Stimulated activated CD4-positive, alpha-beta T cell treated with anti-CD3 and anti-CD28 coated beads, Interleukin-4, amount 100 ng/mL, for 1 hour (primary cell): ENCODE data around the gene IGFLR1.

Experiments used
- DNase-seq: peaks from one replicate; pipeline ENCODE4 v3.0.0-alpha.2; 2020

IGFLR1 gene

DNA sequence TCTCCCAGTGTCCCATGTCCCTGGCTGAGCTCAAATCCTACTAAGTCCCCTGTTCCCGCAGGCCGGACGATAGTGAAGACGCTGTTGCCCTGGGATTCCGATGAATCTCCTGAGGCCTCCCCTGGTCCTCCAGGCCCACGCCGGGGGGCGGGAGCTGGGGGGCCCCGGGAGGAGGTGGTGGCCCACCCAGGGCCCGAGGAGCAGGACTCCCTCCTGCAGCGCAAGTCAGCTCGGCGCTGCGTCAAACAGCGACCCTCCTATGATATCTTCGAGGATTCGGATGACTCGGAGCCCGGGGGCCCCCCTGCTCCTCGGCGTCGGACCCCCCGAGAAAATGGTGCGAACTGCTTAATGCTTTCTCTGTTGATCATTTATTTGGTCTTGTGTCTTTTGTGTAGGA lies 18.6 kb downstream of the IGFLR1 start:
- no peak for DNase-seq

DNA sequence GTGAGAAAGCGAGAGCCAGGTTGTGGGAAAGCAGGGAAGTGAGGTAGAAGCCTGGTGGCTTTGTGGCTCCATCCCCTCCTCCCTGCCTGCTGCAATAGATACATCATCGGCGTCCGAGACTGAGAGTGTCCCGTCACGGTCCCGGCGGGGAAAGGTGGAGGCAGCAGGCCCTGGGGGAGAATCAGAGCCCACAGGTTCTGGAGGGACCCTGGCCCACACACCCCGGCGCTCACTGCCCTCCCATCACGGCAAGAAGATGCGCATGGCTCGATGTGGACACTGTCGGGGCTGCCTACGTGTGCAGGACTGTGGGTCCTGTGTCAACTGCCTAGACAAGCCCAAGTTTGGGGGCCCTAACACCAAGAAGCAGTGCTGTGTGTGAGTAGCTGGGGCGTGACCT lies 19.4 kb downstream of the IGFLR1 start:
- no peak for DNase-seq

DNA sequence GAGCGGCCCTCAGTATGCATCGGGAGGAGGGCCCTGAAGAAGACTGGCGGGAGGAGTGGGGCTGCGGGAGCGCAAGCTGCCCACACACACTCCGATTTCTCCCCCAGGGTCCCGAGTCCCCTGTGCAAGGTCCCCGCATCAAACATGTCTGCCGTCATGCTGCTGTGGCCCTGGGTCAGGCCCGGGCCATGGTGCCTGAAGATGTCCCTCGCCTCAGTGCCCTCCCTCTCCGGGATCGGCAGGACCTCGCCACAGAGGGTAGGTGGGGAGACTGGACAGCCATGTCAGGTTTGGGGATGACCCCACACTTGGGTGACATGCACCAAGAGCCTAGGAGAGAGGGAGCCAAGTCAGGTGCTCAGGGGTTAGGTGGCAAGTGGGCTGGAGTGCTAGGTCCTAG lies 19.8 kb downstream of the IGFLR1 start:
- DNase-seq = no peak

DNA sequence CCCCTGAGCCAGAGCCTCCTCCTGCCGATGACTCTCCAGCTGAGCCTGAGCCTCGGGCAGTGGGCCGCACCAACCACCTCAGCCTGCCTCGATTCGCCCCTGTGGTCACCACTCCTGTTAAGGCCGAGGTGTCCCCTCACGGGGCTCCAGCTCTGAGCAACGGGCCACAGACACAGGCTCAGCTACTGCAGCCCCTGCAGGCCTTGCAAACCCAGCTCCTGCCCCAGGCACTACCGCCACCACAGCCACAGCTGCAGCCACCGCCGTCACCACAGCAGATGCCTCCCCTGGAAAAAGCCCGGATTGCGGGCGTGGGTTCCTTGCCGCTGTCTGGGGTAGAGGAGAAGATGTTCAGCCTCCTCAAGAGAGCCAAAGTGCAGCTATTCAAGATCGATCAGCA lies 20.9 kb downstream of the IGFLR1 start:
- DNase-seq = no peak

DNA sequence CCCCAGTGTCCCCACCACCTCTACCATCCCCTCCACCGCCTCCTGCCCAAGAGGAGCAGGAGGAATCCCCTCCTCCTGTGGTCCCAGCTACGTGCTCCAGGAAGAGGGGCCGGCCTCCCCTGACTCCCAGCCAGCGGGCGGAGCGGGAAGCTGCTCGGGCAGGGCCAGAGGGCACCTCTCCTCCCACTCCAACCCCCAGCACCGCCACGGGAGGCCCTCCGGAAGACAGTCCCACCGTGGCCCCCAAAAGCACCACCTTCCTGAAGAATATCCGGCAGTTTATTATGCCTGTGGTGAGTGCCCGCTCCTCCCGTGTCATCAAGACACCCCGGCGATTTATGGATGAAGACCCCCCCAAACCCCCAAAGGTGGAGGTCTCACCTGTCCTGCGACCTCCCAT lies 21.6 kb downstream of the IGFLR1 start:
- DNase-seq = no peak

DNA sequence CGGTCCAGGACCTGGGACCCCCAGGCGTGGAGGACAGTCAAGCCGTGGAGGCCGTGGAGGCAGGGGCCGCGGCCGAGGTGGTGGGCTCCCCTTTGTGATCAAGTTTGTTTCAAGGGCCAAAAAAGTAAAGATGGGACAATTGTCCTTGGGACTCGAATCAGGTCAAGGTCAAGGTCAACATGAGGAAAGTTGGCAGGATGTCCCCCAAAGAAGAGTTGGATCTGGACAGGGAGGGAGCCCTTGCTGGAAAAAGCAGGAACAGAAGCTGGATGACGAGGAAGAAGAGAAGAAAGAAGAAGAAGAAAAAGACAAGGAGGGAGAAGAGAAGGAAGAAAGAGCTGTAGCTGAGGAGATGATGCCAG lies 22.1 kb downstream of the IGFLR1 start:
- DNase-seq = no peak

DNA sequence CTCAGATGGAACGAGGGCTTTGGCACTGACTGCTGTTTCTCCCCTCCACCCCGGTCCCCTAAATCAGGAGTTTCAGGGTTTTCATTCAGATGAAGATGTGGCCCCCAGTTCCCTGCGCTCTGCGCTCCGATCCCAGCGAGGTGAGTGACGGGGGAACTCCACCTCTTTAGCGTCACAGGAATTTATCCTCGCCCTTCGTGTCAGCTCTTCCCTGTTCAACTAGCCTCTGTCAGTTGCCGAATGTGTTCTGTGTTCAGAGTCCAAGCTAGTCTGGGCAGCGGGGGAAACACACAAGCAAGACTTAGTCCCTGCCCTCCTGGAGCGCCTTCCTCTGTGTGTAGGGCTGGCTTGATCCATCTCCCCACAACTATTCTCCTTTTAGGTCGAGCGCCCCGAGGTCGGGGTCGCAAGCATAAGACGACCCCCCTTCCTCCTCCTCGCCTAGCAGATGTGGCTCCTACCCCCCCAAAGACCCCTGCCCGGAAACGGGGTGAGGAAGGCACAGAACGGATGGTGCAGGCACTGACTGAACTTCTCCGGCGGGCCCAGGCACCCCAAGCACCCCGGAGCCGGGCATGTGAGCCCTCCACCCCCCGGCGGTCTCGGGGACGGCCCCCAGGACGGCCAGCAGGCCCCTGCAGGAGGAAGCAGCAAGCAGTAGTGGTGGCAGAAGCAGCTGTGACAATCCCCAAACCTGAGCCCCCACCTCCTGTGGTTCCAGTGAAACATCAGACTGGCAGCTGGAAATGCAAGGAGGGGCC lies 22.7 kb downstream of the IGFLR1 start:
- no peak for DNase-seq

DNA sequence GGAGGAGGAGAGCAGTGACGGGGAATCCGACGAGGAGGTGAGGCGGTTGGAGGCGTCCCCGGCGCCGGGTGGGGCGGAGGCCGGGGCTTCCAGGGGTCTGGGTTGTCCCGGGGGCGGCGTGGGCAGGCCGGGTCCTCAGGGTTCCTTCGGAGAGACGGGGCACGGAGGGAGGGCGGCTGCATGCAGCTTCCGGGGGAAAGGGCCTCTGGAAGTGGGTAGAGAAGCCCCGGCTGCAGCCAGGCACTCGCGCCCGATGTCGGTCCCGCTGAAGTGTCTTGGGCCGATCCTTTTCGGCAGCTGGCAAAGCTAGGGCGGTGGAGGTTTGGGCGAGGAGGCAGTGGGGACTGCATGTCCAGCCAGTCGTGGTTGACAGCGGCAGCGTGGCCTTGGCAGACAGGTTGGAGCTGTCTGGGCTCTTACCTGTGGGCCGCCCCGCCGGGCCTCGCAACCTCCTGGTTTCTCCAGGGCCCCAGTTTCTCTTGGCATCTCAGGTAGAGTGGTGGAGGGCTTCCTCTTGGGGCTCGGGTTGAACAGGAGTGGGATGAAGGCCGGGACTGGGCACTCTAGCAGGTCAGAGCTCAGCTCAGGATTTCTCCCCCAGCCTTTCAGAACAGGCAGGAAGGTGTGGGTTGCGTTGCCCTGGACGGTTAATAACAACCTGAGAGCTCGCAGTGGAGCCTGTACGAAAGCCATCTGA lies 23.8 kb downstream of the IGFLR1 start:
- DNase-seq = peak; percentile 65

DNA sequence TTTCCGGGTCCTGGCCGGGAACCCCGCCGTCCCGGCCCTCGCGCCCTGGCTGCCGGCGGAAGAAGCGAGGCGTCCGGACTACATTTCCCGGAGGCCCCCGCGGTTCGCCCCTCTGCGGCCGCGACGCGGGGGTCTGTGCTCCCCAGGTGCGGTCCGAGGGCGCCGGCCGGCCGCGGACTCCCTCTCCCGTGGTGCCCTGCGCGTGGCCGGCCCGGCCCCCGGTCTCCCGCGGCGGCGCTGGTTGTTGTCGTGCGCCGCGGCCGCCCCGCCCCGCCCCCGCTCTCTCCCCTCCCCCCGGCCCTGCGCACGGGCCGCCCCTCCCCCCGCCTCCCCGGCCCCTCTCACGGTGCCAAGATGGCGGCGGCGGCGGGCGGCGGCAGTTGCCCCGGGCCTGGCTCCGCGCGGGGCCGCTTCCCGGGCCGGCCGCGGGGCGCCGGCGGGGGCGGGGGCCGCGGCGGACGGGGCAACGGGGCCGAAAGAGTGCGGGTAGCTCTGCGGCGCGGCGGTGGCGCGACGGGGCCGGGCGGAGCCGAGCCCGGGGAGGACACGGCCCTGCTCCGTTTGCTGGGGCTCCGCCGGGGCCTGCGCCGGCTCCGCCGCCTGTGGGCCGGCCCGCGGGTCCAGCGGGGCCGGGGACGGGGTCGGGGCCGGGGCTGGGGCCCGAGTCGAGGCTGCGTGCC lies 24.4 kb downstream of the IGFLR1 start, which contains the start of gene KMT2B:
TSS of gene KMT2B (plus strand) at position 339 of the 680 bp plus-strand sequence. CDS start at position 355, 16 bp downstream.
- DNase-seq = no peak

DNA sequence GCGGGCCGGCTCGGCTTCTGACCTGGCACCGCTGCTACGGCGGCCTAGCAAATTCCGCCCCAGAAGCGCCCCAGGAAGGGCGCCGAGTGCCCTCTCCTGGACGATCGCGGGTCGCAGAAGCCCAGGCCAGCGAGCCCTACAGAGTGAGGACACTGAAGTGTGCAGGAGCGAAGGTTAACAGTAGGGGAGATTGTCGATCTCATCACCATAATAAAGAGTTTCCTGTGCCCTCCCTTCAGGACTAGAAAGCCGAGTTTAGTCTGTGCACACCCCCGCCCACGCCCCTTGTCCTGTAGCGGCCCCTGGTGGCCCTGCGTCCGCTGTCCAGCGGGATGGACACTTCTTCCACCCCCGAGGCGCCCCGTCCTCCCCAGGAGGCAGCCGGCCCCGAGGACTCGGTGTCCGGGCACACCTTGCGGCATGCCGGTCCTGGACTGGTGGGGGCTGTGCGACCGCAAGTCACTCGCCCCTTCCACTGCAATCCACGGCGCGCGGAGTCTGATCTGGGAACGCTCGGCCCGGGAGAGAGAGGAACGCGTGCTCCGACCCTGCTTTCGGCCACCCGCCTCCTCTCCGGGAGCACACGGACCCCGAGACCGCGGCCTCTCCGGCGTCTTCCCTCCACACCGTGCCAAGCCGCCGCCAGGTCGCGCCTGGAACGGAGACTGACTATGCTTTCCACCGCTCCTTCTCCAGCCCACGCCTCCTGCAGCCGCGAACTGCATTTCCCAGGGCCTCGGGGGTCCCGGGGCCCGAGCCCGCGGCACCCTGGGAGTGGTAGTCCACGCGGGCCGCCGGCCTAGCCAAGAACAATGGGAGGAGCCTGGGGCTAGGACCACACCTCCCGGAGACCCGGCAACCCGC lies 25.2 kb downstream of the IGFLR1 start:
- DNase-seq = peak; percentile 96

DNA sequence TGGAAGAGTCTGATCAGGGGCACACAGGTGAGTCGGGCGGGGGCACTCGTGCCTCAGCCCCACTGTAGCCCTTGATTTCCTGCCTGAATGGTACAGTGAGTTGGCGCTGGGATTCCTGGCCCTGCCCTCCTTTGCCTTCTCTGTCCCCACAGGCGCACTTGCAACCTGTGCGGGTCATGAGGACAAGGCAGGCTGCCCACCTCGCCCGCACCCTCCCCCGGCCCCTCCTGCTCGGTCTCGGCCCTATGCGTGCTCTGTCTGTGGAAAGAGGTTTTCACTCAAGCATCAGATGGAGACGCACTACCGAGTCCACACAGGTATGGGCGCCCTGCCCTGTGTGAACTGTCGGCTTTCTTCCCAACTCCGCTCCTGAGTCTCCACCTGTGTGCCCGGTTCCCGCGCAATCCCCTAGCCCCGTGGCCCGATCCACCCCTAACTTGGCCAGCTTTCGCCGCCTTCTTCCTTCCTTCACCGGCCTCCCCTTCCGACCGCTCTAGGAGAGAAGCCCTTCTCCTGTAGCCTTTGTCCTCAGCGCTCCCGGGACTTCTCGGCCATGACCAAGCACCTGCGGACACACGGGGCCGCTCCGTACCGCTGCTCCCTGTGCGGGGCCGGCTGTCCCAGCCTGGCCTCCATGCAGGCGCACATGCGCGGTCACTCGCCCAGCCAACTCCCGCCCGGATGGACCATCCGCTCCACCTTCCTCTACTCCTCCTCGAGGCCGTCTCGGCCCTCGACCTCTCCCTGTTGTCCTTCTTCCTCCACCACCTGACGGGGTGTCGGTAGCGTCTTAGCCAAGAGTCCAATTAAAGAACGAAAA lies 26.1 kb downstream of the IGFLR1 start:
- no peak for DNase-seq

DNA sequence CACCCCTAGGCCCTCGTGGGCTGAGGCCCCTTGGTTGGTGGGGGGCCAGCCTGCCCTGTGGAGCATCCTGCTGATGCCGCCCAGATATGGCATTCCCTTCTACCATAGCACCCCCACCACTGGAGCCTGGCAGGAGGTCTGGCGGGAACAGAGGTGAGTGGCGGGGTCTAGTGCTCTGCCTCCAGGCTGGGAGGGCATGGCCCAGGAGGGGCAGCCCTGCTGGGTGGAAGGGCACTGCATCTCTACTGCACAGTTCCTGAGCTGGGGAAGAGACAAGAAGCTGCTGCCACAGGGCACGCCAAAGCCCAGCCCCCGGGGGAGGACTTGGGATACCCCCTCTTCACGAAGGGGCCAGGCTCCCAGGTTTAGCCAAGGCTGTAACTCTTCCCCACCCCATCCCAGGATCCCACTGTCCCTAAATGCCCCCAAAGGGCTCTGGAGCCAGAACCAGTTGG lies 26.9 kb downstream of the IGFLR1 start:
- no peak for DNase-seq

DNA sequence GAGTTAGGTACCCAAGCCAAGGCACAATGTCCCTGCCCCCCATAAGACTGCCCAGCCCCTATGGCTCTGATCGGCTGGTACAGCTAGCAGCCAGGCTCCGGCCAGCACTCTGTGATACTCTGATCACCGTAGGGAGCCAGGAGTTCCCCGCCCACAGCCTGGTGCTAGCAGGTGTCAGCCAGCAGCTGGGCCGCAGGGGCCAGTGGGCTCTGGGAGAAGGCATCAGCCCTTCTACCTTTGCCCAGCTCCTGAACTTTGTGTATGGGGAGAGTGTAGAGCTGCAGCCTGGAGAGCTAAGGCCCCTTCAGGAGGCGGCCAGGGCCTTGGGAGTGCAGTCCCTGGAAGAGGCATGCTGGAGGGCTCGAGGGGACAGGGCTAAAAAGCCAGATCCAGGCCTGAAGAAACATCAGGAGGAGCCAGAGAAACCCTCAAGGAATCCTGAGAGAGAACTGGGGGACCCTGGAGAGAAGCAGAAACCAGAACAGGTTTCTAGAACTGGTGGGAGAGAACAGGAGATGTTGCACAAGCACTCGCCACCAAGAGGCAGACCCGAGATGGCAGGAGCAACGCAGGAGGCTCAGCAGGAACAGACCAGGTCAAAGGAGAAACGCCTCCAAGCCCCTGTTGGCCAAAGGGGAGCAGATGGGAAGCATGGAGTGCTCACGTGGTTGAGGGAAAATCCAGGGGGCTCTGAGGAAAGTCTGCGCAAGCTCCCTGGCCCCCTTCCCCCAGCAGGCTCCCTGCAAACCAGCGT lies 27.5 kb downstream of the IGFLR1 start:
- DNase-seq = no peak

DNA sequence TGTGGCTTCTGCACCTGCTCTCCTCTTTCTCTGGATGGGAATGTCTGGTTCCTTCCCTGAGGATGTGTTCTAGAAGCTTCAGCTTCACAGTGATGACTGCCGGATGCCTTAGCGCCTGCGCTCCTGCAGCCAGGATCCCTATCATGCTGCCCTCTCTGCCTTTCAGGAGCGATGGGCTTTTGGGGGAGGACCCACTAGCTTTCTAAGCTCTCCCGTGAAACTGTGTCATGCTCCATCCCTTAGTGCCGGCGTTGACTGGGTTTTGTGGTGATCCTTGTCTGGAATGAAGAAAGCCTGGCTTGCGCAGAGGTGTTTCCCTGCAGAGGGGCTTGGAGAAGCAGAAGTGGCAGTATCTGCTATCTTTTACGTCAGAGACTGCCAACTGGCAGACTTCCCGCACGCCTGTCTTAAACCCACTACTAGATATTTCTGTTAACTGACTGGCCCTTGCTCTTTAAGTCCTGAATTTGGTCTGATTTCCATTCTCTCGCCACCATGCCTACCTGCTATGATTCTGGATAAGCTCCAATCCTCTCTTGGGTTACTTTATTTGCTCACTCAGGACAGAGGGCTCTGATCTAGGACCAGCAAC lies 28.3 kb downstream of the IGFLR1 start:
- DNase-seq = no peak

DNA sequence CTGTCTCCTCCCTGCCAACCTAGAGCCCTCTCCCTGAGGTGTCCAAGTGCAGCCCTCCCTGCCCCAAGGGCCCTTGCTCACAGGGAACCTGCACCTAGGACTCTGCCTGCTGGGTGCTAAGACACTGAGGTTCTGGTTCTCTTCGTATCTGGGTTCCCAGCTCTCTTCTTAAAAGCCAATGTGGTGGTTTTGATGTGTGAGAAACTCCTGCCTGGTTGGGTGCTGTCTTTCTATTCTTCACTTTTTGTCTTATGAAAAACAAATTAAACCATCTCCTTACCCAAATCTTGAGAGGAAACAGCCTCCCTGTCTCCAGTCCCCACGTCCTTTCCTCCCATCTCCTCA lies 28.8 kb downstream of the IGFLR1 start:
- DNase-seq = no peak

DNA sequence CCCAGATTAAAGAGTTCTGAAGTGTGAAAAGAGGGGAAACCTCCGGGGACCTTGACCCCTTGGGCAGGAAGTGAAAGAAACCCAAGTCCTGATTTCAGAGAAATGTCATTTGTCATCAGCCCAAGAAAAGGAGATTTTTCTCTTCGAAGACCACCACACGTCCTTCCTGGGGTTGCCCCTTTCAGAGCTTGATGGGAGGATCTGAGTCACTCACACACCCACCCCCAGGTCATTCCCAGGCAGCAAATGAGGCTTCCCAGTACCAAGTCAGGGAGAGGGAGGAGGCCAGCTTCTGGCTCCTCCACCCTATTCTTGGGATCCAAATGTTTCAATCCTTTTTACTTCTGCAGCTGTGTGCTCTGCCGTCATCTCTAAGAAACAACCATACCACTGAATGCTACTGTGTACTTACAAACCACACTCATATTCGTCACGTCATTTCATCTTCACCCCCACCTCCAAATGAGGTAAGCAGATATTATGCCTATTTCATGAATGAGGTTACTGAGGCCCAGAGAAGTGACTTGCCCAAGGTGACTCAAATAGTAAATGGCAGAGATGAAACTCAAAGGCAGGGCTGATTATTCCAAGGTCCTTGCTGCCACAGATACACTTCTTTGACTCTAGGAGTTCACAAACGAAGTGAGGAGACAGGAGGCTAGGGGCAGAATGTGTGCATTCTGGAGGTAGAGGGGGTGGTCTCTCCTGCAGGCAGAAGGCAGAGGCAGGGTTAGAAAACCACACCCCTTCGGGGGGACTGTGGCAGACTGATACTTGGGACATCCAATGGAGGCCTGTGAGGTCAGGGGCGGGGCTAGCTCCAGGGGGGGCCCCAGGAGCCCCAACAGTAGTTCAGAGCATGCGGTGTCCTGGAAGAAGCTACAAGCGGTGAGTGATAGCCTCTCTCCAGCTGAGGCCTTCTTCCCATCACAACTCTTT lies 29.4 kb downstream of the IGFLR1 start:
- peak; percentile 58 for DNase-seq

DNA sequence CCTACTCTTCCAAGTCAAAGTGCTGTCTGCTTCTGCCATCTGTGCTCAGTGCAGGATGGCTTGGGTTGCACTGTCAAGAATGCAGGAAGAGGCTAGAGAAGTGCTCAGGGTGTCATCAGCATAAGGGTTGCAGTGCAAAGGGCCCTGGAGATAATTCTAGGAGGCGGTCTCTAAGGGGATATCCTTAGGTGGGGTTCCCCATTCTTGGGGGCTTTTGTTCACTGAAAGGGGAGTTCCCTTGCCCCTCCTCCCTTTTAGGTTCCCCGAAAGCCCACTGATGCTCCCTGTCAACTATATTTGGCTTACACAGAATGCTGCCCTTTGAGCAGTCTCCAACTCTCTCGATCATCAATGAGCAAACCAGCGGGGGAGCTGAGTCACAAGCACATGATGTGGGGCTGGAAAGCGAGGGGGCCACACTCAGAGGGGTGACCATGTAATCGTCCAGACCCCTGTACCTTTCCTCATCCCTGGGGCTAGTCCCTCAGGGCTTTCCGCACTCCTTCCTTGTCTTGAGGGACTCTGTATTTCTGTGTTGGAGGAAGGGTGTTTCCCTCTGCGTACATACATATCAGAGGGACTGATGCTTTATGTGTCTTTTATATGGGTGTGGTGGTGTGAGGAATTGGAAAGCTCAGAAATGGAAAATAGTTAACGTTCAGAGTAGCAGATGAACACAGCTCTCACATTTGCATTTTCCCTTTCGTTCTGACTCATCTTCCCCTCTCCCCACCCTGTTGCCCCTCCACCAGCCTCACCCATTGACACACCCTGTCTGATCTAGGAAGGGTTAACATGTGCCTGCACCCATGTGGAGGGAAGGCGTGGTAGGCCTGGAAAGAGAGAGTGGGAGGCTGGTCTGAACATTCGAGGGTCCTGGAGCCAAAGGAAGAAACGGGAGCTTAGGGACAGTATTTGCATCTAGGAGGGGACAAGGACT lies 31.2 kb downstream of the IGFLR1 start:
- DNase-seq = peak; percentile 52

DNA sequence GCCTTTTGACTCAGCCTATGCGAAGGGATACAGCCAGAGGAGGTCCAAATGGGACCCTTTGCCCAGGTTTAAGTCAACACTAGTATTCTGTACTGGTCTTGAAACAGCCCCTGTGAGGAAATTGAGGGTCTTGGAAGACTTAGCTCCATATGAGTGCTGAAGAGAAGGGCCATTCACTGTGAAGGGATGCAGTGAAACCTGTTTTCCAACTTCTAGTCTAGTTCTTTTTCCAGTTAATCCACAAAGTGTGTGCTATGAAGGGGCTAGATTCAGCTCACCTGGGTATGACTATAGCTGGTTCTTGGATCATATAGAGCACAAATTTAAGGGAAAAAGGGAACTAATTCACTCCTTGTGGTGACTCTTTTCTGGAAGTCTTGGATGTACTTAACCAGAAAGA lies 33.9 kb downstream of the IGFLR1 start:
- DNase-seq = no peak

DNA sequence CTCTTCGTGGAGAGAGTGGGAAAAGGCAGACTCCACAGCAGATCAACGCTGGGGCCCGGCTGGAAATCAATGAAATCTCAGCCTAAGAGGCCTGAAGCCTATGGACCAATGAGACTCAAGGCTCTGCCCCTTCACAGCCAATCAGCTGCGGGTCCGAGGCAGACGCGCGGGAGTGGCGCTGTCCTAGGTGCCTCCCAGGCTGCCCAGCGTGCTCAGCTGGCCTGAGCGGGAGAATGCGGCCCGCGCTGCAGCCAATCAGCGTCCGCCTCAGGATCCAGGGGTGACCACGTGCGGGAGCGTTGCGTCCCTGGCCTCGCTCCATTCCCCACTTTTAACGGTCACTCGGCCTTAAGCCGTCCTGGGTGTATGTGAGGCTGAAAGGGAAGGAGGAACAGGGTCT lies 38.0 kb downstream of the IGFLR1 start, which contains the start of gene ZBTB32:
TSS of gene ZBTB32 (plus strand) at position 341 of the 400 bp plus-strand sequence. CDS start 10,069 bp downstream, outside the sequence.
- DNase-seq = no peak
